ENCODE measurements around the gene DOLK. TPM values are rescaled to one million over a fixed set of nuclear protein-coding genes. Genes with fewer than 3 reads are reported as not detected.

Gene DOLK
- total and polyA plus RNA-seq, 2 of the 4 experiments (the other 2 are of a cell fraction): 23.2 to 30.8 TPM

DNA sequence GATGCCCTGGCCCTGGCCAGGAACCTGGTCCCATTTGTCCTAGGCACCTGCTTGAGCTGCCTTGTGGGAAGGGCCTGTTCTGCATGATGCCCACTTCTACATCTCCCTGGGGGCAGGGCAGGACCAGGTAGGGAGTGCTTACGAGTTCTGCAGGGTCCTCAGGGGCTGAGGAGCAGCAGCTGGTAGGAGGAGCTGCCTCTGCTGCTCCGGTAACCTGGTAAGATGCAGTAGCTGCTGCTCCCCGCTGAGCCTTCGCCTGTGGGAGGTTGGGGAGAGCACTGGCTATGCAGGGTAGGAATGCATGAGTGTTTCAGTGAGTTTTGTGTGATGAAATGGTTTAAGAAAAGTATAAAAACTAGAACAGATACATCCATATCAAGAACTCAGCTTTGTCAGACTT lies 51.8 kb downstream of the DOLK start:
- H4K20me1 ChIP-seq (ENCODE audit: insufficient read depth, low read length): peaks cover 9% of the 10 kb centered on the region
- no peaks in the 10 kb centered on the region for H3K9me3 ChIP-seq (ENCODE audit: control insufficient read depth, insufficient read depth, low read length)
- H3K4me3 ChIP-seq (ENCODE audit: insufficient read depth, low read depth, low read length): no peak overlapping the region
- WGBS, 2 experiments (ENCODE audit: extremely low coverage in 2 of 2, insufficient read length in 1 of 2): no CpG with 5 or more reads among the region's 4 CpGs
- no peak overlapping the region for H2AK5ac ChIP-seq (ENCODE audit: low read depth, low read length)
- DNase-seq (no peak), ATAC-seq (ENCODE audit: low read depth) (no peak)
- no peak overlapping the region for H4K8ac ChIP-seq (ENCODE audit: low read depth in 2 of 2, low read length in 2 of 2)
- H2BK15ac ChIP-seq (ENCODE audit: low read depth, low read length): no peak overlapping the region
- H2BK5ac ChIP-seq (ENCODE audit: low read depth, low read length, poor library complexity, severe bottlenecking): no peak overlapping the region
- no peak overlapping the region for H3K56ac ChIP-seq (ENCODE audit: extremely low read depth, insufficient read depth, low read length)
- no peak overlapping the region for H3K18ac ChIP-seq (ENCODE audit: low read depth, low read length)
- peaks cover 34% of the 10 kb centered on the region for H3K9me1 ChIP-seq (ENCODE audit: insufficient read depth, low read length)
- peaks cover 35% of the 10 kb centered on the region for H3K36me3 ChIP-seq (ENCODE audit: control insufficient read depth, insufficient read depth, low read length)
- H3K27me3 ChIP-seq (ENCODE audit: control insufficient read depth, insufficient read depth, low read length): no peaks in the 10 kb centered on the region
- H3K27ac ChIP-seq (ENCODE audit: insufficient read depth, low read length): no peak overlapping the region
- BruUV-seq (replicated peaks): no TSS peak
- H2BK20ac ChIP-seq (ENCODE audit: low read depth, low read length): no peak overlapping the region
- no peak overlapping the region for H3K4ac ChIP-seq (ENCODE audit: low read depth, low read length)
- dilution Hi-C loops (cut with HindIII; ENCODE audit: low sequenced_read_pairs, unreplicated experiment) (no loop called here), in situ Hi-C loops (cut with MboI; ENCODE audit: low sequenced_read_pairs) (no loop called here), intact Hi-C loops (cut with micrococcal nuclease) (no loop called here)
- H3K23ac ChIP-seq (ENCODE audit: low read depth, low read length): no peak overlapping the region
- H4K91ac ChIP-seq (ENCODE audit: insufficient read depth, low read depth, low read length): no peak overlapping the region
- no peak overlapping the region for H2BK120ac ChIP-seq (ENCODE audit: low read depth, low read length)
- peaks cover 34 to 79% of the 10 kb centered on the region in 2 experiments for H3K79me1 ChIP-seq (ENCODE audit: low read depth in 1 of 2, low read length in 2 of 2)
- no peak overlapping the region for H2AFZ ChIP-seq (replicated peaks; ENCODE audit: low read length, poor library complexity)
- H3K4me1 ChIP-seq (ENCODE audit: control insufficient read depth, insufficient read depth, low read length): peaks cover 21% of the 10 kb centered on the region
- ChIA-PET CTCF (no interaction called here), POLR2A (ENCODE audit: unreplicated experiment) (no interaction called here)
- H3K14ac ChIP-seq (replicated peaks; ENCODE audit: low read depth, low read length): no peak overlapping the region
- no peak overlapping the region for H3K4me2 ChIP-seq (ENCODE audit: low read depth, low read length)
- no peak overlapping the region for H3K9ac ChIP-seq (ENCODE audit: low read depth, low read length)
- H4K5ac ChIP-seq (ENCODE audit: low read depth, low read length): no peak overlapping the region
- no peak for TF ChIP-seq MAZ (IDR thresholded peaks at IDR 0.05; ENCODE audit: borderline replicate concordance, low read depth, low read length)
- TF ChIP-seq MXI1 (IDR thresholded peaks at IDR 0.05; ENCODE audit: borderline replicate concordance, low read depth, low read length): no peak
- no peak for TF ChIP-seq FOS (IDR thresholded peaks at IDR 0.05; ENCODE audit: low read depth, low read length)
- TF ChIP-seq RAD21 (IDR thresholded peaks at IDR 0.05; ENCODE audit: low read length): no peak
- no peak for TF ChIP-seq CEBPB (IDR thresholded peaks at IDR 0.05; ENCODE audit: low read depth, low read length)
- TF ChIP-seq, protein P1, sequence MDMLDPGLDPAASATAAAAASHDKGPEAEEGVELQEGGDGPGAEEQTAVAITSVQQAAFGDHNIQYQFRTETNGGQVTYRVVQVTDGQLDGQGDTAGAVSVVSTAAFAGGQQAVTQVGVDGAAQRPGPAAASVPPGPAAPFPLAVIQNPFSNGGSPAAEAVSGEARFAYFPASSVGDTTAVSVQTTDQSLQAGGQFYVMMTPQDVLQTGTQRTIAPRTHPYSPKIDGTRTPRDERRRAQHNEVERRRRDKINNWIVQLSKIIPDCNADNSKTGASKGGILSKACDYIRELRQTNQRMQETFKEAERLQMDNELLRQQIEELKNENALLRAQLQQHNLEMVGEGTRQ (IDR thresholded peaks at IDR 0.05; ENCODE audit: low read depth, low read length): no peak
- no peak for TF ChIP-seq POLR2A (IDR thresholded peaks at IDR 0.05; ENCODE audit: low read depth, low read length)
- no peak for TF ChIP-seq NFE2L2 (IDR thresholded peaks at IDR 0.05; ENCODE audit: low read depth, low read length)
- H2AK9ac ChIP-seq (replicated peaks; ENCODE audit: low read depth, low read length, poor library complexity): no peak overlapping the region

Other genes starting within 250 kb of the DOLK start
- 1.6 and 1.7 TPM in 2 replicates for gene PKN3, start 245.1 kb downstream of the DOLK start, total RNA-seq (2012; rRNA removed)
- gene PKN3, start 245.1 kb downstream of the DOLK start, polyA plus RNA-seq (2012; rRNA removed): 3.8 and 5.7 TPM in 2 replicates
- gene ZDHHC12, start 223.5 kb downstream of the DOLK start, total RNA-seq (2012; rRNA removed): 13.9 and 16.7 TPM in 2 replicates
- 60.7 and 75.1 TPM in 2 replicates for gene ZDHHC12, start 223.5 kb downstream of the DOLK start, polyA plus RNA-seq (2012; rRNA removed)
- 7.5 and 7.7 TPM in 2 replicates for gene ZER1, start 175.7 kb downstream of the DOLK start, total RNA-seq (2012; rRNA removed)
- 34.9 and 45.1 TPM in 2 replicates for gene ZER1, start 175.7 kb downstream of the DOLK start, polyA plus RNA-seq (2012; rRNA removed)
- 7.2 and 9.1 TPM in 2 replicates for gene TBC1D13, start 160.3 kb downstream of the DOLK start, total RNA-seq (2012; rRNA removed)
- 25.0 and 26.4 TPM in 2 replicates for gene TBC1D13, start 160.3 kb downstream of the DOLK start, polyA plus RNA-seq (2012; rRNA removed)
- 9.9 and 11.7 TPM in 2 replicates for gene ENDOG, start 129.1 kb downstream of the DOLK start, total RNA-seq (2012; rRNA removed)
- 16.2 and 27.2 TPM in 2 replicates for gene ENDOG, start 129.1 kb downstream of the DOLK start, polyA plus RNA-seq (2012; rRNA removed)
- gene SPOUT1, start 117.8 kb downstream of the DOLK start, total RNA-seq (2012; rRNA removed): 15.8 and 17.9 TPM in 2 replicates
- 27.8 and 30.2 TPM in 2 replicates for gene SPOUT1, start 117.8 kb downstream of the DOLK start, polyA plus RNA-seq (2012; rRNA removed)
- 5.8 and 6.8 TPM in 2 replicates for gene KYAT1, start 65.7 kb downstream of the DOLK start, total RNA-seq (2012; rRNA removed)
- gene KYAT1, start 65.7 kb downstream of the DOLK start, polyA plus RNA-seq (2012; rRNA removed): 8.8 and 9.5 TPM in 2 replicates
- 42.8 and 45.8 TPM in 2 replicates for gene LRRC8A, start 65.5 kb downstream of the DOLK start, total RNA-seq (2012; rRNA removed)
- 60.9 and 71.7 TPM in 2 replicates for gene LRRC8A, start 65.5 kb downstream of the DOLK start, polyA plus RNA-seq (2012; rRNA removed)
- gene PHYHD1, start 26.6 kb downstream of the DOLK start, total RNA-seq (2012; rRNA removed): 2.2 and 3.3 TPM in 2 replicates
- gene PHYHD1, start 26.6 kb downstream of the DOLK start, polyA plus RNA-seq (2012; rRNA removed): 8.4 and 10.0 TPM in 2 replicates
- 52.5 and 59.1 TPM in 2 replicates for gene NUP188, start 96 bp upstream of the DOLK start, total RNA-seq (2012; rRNA removed)
- gene NUP188, start 96 bp upstream of the DOLK start, polyA plus RNA-seq (2012; rRNA removed): 53.0 and 57.0 TPM in 2 replicates
- 26.4 and 36.4 TPM in 2 replicates for gene SH3GLB2, start 80.7 kb upstream of the DOLK start, total RNA-seq (2012; rRNA removed)
- 68.4 and 72.1 TPM in 2 replicates for gene SH3GLB2, start 80.7 kb upstream of the DOLK start, polyA plus RNA-seq (2012; rRNA removed)
- gene MIGA2, start 89.0 kb upstream of the DOLK start, total RNA-seq (2012; rRNA removed): 9.7 and 12.5 TPM in 2 replicates
- 25.3 and 25.9 TPM in 2 replicates for gene MIGA2, start 89.0 kb upstream of the DOLK start, polyA plus RNA-seq (2012; rRNA removed)
- 6.7 and 7.0 TPM in 2 replicates for gene DOLPP1, start 133.5 kb upstream of the DOLK start, total RNA-seq (2012; rRNA removed)
- 16.5 and 17.1 TPM in 2 replicates for gene DOLPP1, start 133.5 kb upstream of the DOLK start, polyA plus RNA-seq (2012; rRNA removed)
- 18.8 and 19.7 TPM in 2 replicates for gene CRAT, start 163.2 kb upstream of the DOLK start, total RNA-seq (2012; rRNA removed)
- gene CRAT, start 163.2 kb upstream of the DOLK start, polyA plus RNA-seq (2012; rRNA removed): 41.6 and 44.2 TPM in 2 replicates
- 93.6 and 124 TPM in 2 replicates for gene PTPA, start 163.8 kb upstream of the DOLK start, total RNA-seq (2012; rRNA removed)
- gene PTPA, start 163.8 kb upstream of the DOLK start, polyA plus RNA-seq (2012; rRNA removed): 141 and 149 TPM in 2 replicates
- 12.5 and 14.4 TPM in 2 replicates for gene IER5L, start 230.7 kb upstream of the DOLK start, total RNA-seq (2012; rRNA removed)
- 13.4 and 21.0 TPM in 2 replicates for gene IER5L, start 230.7 kb upstream of the DOLK start, polyA plus RNA-seq (2012; rRNA removed)

Data from IMR-90 (cell line).